AG04450 (cell line): ENCODE data around the gene WDR11. TPM values are rescaled to one million over a fixed set of nuclear protein-coding genes. Genes with fewer than 3 reads are reported as not detected.

Experiments used
- CTCF ChIA-PET: fragments of 300-600, 350-600 bp; formaldehyde crosslinking; extraction: SDS; loops from one replicate; lab custom pipeline; 2022; ENCODE audit warnings: antibody characterized with exemption, inconsistent platforms; lab: Charles Lee
- POLR2A ChIA-PET: fragments of 350-600 bp; formaldehyde crosslinking; extraction: SDS; loops from one replicate; lab custom pipeline; 2021; ENCODE audit warnings: antibody characterized with exemption, inconsistent platforms; lab: Yijun Ruan, JAX
- DNase-seq: peaks from one replicate; pipeline ENCODE4 v3.0.0-alpha.2; 2011; ENCODE audit warnings: low read depth, low spot score
- H3K27ac ChIP-seq: one replicate; pipeline ENCODE4 v1.5.1; 2012; ENCODE audit warnings: low read depth, low read length, control low read depth
- H3K27me3 ChIP-seq: one replicate; pipeline ENCODE4 v1.6.0; 2012; ENCODE audit warnings: low read length; ENCODE audit not compliant: control insufficient read depth, insufficient read depth
- H3K4me3 ChIP-seq: 2 replicates; pipeline ENCODE4 v1.5.1; 2011; ENCODE audit warnings: mild to moderate bottlenecking, low read depth, low read length, control low read depth
- H3K9me3 ChIP-seq: 2 replicates; pipeline ENCODE4 v1.5.1; 2012; ENCODE audit warnings: low read length; ENCODE audit not compliant: control insufficient read depth, insufficient read depth
- polyA plus RNA-seq: library from polyadenylated mRNA; depleted of rRNA; stranded (reverse); fragments of >200 nt; gene quantifications from 2 replicates; pipeline ENCODE4 v1.2.3, GENCODE V29; 2011
- TF ChIP-seq, protein P1 (sequence below): IDR thresholded peaks from 2 replicates; pipeline ENCODE4 v1.5.1; 2011; ENCODE audit warnings: low read depth, low read length, control low read depth, inconsistent platforms

Gene WDR11
- polyA plus RNA-seq, 1 experiment: 86.3 TPM

DNA sequence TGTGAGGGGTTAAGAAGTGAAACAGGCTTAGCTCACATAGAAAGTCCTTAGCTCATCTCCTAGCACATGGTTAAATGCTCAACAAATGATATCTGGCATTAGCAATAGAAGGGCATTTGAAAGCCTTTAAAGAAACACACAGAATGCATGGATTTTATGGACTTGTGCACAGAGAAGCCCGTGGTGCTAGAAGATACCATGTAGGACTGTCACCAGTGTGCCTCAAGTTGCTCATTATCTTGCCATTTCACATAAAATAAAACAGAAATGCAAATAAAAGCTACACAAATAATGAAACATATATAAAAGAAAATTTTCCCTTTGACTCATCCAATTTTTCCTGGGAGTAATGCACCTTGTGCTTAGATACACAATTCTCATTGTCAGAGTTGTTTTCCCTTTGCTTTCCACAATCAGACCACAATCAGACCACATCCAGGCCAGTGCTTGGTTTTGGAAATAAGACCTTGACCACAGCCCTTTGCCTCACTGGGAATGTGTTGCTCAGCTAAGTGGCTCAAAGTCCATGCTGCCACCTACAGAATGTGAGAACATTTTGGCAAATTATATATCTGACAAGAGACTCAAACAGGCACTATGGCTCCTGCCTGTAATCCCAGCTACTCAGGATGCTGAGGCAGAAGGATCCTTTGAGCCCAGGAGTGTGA lies 9.5 kb upstream of the WDR11 start:
- no peak overlapping the region for H3K27ac ChIP-seq
- ChIA-PET CTCF (no interaction called here), POLR2A (no interaction called here)
- H3K9me3 ChIP-seq: no peaks in the 10 kb centered on the region
- DNase-seq: no peak
- TF ChIP-seq, protein P1, sequence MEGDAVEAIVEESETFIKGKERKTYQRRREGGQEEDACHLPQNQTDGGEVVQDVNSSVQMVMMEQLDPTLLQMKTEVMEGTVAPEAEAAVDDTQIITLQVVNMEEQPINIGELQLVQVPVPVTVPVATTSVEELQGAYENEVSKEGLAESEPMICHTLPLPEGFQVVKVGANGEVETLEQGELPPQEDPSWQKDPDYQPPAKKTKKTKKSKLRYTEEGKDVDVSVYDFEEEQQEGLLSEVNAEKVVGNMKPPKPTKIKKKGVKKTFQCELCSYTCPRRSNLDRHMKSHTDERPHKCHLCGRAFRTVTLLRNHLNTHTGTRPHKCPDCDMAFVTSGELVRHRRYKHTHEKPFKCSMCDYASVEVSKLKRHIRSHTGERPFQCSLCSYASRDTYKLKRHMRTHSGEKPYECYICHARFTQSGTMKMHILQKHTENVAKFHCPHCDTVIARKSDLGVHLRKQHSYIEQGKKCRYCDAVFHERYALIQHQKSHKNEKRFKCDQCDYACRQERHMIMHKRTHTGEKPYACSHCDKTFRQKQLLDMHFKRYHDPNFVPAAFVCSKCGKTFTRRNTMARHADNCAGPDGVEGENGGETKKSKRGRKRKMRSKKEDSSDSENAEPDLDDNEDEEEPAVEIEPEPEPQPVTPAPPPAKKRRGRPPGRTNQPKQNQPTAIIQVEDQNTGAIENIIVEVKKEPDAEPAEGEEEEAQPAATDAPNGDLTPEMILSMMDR: no peak
- no peak overlapping the region for H3K4me3 ChIP-seq
- no peaks in the 10 kb centered on the region for H3K27me3 ChIP-seq

GRCh38 chr10:120854388-120854787 lies 3.2 kb downstream of the WDR11 start:
- TF ChIP-seq, protein P1: no peak
- Histone ChIP-seq H3K27ac (no peak overlapping the region), H3K4me3 (no peak overlapping the region), H3K9me3 (no peaks in the 10 kb centered on the region), H3K27me3 (no peaks in the 10 kb centered on the region)
- ChIA-PET POLR2A (no interaction called here), CTCF (no interaction called here)
- DNase-seq: no peak

GRCh38 chr10:120861178-120861855 lies 10.2 kb downstream of the WDR11 start:
- ChIA-PET CTCF (no interaction called here), POLR2A (interaction anchor here (0.6 to 1.1 kb wide), 2 partner anchors 10 to 1136 kb away, joined by 3 to 4 read pairs; partner anchors contain the start of gene INPP5F)
- Histone ChIP-seq H3K9me3 (no peaks in the 10 kb centered on the region), H3K4me3 (no peak overlapping the region), H3K27ac (no peak overlapping the region), H3K27me3 (no peaks in the 10 kb centered on the region)
- TF ChIP-seq, protein P1: no peak
- DNase-seq: no peak

GRCh38 chr10:120873741-120874140 lies 22.6 kb downstream of the WDR11 start:
- no peak for DNase-seq
- Histone ChIP-seq H3K27ac (no peak overlapping the region), H3K27me3 (no peaks in the 10 kb centered on the region), H3K4me3 (no peak overlapping the region), H3K9me3 (no peaks in the 10 kb centered on the region)
- ChIA-PET CTCF (interaction anchor here (0.6 kb wide), 2 partner anchors 15 to 1119 kb away, joined by 3 read pairs; no protein-coding TSS in a partner anchor), POLR2A (no interaction called here)
- TF ChIP-seq, protein P1: no peak

DNA sequence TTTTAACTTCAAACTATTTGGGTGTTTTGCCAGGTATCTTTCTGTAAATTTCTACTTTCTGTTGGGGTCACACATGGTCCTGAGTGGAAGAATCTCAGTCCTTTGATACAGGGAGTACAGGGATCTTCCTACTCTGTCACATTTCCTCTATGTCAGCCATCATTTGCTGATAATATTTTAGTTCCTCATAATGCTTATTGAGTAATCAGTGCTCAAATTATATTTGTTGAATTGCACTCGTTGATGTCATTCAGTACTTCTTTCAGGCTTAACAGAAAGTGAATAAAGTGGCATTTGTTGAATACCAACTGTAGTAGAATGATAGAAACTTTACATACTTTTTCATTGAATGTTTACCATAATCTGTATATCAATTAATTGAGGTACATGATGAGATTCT lies 31.9 kb downstream of the WDR11 start:
- ChIA-PET CTCF (no interaction called here), POLR2A (no interaction called here)
- no peak for DNase-seq
- Histone ChIP-seq H3K9me3 (no peaks in the 10 kb centered on the region), H3K4me3 (no peak overlapping the region), H3K27me3 (no peaks in the 10 kb centered on the region), H3K27ac (no peak overlapping the region)
- TF ChIP-seq, protein P1: no peak
